NCI-H1105 (cell line): ENCODE data around the gene KRT13.
A peak's percentile ranks its signal among the peaks of the same experiment; 100 is the strongest.

ENCODE experiments used
- DNase-seq: peaks from one replicate; lab custom pipeline; 2025; lab: John Stamatoyannopoulos, UW

Gene KRT13

DNA sequence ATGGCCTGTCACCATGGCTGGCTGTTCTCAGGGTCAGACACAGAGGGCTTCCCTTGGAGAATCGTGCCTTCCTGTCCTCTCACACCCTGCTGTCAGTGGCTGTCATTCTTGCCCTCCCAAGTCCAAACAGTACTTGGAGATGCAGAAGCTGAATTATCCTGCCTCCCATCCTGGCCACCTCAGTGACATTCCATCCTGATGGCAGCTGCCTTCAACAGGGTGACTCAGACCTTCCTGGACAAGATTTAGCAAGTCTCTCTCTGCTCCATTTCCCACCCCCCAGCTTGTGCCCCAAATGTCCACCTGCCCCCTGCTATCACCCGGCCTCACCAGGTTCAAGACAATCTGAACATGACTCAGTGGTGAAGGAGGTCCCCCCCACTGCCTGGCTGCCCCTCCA is 10.9 kb downstream of the KRT13 start:
- no peak for DNase-seq

DNA sequence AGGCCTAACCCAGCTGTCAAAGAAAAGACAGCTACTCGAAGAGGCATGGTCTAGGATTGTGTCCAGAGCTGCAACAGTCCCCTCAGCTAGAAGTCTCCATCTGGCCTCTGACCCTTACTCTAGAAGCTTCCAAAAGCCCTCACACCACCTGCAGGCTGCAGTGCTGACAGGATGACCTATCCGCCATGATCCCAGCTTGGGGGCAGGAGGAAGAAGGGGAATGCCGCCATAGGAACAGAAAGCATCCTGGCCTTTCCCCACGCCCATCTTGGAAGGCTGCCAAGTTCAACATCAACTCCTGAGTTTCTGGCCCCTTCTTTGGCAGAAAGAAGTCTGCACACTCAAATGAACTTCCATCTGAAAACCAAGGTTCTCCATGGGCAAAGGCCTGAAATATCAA is 12.6 kb downstream of the KRT13 start:
- peak; percentile 70 for DNase-seq

DNA sequence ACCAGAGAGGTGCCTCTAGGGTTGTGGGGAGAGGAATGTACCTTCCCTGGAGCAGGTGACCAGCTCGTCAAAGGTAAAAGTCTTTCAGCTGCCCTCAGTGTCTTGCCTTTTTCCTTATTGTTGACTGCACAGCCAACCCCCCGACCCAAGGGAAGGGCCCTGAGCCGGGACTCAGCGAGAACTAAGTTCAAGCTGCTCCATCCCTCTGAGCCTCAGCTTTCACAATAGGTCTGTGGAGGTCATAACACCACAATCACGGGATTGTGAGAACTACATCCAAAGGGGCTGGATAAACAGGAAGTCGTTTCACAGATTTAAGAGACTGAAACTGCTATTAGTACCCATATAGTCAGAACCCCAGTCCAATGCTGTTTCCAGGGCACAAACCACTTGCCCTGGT is 13.1 kb downstream of the KRT13 start:
- DNase-seq = no peak

DNA sequence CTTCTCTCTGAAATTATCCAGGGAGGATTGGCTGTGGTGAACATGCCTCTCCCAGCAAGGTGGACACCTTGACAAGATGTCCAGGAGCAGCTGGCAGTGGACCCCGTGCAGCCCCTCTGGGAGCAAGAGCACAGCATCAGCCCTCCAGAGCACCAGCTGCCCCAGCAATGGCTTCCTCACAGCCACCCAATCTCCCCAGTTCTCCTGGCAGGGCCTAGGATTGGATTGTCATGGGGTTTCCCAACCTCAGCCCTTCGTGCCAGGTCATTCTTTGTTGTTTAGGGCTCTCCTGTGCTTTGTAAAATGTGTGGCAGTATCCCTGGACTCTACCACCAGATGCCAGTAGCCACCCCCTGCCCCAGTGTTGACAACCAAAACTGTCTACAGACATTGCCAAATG is 13.9 kb downstream of the KRT13 start:
- DNase-seq = no peak

DNA sequence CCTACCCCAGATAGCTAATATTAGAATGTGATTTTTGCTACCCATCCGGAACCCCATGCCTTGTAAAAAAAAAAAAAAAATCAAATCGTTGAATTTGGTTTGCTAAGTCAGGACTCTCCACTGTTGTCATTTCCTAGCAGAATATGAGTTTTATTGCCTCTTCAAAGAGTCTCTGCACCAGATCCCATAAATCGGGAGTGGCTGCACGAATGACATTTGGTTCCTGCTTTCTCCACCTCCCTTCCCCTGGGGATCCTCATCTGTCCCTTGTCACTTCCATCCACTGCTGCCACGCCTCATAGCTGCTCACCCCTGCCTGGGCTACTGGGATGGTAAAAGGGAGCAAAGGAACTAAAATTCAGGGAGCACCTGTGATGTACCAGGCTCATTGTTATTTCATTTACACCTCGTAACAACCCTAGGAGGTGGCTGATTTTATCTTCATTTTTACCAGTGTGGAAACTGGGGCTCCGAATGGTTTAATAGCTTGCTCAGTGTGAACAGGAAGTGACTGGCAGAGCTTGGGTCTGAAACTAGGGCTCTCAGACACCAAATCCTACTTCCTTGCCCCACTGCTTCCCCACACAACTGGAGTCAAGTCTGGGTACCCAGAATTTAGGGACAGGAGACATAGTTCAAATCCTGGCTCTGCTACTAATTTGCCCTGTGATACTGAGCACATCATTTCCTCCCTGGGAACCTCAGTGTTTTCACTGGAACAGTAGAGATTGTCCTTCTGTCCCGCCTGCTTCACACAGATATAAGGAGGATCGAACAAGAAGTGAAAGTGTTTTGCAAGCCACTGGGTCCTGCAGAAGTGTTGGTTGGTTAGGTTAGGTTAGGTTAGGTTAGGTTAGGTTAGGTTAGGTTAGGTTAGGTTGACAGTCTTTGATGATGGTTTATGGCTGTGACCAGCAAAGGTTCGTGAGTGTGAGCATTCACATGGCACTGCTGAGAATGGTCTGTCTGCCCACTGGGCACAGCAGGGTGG is 15.1 kb downstream of the KRT13 start:
- DNase-seq = no peak

DNA sequence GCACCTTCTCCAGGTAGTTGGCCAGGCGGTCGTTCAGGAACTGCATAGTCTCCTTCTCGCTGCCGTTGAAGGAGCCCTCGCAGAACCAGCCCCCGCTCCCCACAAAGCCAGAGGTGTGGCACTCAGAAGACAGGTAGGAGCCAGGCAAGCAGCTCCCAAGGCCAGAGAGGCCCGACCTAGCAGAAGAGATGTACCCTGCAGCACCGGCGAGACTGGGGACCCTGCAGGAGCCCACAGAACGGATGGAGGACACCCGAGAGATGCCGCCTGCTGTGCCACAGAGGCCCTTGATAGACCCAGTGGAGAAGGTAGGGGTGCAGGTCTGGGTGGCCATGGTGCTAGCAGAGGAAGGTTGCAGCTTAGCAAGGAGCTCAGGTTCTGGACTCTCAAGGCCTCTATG is 15.9 kb downstream of the KRT13 start, which contains the start of gene KRT36:
TSS of gene KRT36 (minus strand) at position 380 of the 400 bp plus-strand sequence. CDS start at position 334, 46 bp downstream.
- DNase-seq = no peak

DNA sequence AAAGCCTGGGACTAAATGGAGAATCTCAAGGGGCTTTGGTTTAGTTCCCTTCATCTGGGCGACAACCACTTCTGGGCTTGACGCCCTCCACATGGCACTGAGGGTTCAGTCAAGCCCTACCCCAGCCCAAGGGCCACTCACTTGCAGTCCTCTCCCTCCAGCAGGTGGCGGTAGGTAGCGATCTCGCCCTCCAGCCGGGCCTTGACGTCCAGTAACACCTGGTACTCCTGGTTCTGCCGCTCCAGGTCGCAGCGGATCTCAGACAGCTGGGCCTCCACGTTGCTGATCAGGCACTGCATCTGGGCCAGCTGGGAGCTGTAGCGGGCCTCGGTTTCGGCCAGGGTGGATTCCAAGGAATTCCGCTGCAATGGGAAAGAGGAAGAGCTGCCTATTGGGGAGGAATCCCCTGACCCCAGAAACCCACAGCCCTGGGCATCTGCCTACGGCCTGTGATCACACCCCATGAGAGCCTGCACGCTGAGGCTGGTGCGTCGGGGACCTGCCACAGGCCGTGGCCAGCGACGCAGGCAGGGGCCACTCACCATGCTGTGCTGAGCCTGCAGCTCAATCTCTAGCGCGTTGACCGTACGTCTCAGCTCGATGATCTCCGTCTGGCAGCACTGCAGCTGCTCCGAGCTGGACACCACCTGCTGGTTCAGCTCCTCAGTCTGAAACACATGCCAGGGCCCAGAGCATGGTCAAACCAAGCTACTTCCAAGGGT is 18.4 kb downstream of the KRT13 start:
- DNase-seq = no peak

DNA sequence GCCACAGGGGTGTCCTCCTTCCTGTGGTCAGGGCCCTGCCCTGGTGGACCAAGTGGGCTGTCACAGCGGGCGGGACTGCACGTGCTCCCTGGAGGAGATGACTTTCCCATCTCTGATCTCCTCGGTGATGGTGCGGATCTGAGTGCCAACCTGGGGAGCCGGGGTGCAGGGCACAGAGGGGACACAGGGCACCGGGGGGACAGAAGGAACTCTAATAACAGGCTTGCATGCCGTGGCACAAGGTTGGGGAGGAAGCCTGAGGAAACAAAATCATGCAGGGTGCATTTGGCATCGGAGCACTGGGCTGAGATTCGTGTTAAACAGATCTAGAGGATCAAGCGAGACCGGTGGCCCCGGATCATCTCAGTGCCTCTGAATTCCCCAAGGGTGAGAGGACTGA is 19.1 kb downstream of the KRT13 start:
- DNase-seq = no peak

DNA sequence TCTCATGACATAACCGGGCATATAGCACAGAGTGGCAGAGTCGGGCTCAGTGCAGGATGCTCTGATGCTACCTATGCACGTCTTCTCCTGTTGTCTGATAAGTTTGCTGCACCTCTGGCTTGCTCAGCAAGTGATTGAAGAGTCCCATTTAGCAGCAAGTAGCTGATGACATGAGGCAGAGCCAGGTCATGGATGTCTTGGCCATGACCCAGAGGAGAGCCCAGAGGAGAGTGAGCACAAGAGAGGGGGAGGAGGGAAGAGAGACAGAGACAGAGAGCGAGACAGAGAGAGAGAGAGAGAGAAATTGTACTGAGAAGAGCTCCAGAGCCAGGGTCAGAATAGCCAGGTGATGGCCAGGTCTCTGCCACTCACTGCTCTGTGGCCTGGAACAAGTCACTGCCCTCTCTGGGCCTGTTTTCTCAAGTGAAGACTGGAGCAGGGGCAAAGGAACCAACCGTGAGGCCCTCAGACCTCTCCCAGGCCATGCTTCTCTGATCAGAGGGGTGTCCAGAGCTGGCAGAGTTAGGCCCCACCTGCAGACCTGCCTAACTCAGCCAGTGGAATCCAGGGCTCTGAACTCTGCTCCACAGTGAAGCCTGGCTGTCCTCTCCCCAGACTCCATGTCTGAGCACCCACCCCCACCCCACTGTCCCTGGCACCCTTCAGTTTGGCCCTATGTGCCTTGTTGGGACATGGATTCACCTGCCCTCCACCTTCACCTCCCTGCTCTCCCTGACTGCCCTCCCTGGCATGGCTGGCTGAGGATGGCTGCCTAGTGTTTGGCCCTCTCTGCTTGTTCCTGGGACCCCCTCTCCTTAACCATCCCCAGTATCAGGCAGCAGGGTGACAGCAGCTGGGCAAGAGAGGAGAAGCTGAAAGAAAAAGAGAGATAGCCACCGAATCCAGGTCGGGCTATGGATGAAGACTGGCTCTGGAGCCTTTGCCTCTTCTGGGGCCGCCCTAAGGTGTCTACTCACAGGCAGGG is 20.2 kb downstream of the KRT13 start:
- no peak for DNase-seq

DNA sequence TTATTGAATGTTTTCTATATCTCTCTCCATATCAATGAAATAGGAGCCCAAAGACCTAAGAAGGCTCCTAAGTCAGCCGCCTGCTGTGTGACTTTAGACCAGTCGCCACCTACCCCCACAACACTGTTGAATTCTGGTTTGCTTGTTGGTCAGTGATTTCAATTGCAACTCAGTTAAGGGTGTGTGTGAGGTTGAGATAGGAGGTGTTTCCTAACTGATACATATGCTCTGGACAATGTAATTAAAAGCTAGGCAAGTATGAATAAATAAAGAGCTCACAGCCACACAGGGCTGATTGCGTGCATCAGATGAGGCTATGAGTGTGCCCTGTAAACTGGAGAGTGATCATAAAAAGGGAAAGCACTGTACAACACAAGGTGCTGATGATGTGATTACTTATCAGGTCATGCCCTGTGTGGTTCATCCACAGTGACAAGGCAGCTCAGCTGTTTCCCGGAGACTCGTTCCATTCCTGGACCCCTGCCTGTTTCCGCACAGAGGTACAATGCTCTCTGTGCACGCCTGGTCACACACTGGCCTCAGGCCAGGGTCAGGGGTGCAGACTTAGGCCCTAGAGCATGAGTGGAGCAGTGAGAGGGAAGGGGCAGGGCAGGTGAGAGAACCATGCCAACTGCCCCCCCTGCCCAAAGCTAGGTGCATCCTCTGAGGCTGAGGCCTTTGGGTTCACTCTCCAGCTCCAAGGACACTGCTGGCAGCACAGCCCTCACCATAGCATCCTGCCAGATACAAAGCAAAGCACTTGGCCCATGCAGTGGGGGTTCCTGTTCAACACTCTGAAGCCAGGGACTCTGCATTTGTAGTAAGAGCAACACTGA is 21.2 kb downstream of the KRT13 start:
- no peak for DNase-seq

DNA sequence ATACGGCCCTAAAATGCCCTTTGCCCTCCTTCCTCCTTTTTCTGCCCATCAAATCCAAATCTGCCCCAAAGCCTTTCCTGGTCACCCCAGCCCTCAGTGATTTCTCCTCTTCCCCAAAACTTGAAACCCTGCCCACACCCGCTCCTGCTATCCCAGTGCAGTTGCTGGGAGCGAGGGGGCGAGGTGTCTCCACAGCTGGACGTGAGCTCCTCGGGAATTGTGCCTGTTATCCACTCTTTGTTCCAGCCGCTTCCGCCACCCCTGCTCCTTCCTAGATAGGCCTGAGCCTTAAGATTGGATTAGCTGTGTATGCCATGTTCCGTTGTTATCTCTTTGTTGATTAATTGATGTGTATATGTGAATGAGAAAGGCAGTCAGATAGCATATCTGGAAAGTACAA is 21.9 kb downstream of the KRT13 start:
- no peak for DNase-seq

DNA sequence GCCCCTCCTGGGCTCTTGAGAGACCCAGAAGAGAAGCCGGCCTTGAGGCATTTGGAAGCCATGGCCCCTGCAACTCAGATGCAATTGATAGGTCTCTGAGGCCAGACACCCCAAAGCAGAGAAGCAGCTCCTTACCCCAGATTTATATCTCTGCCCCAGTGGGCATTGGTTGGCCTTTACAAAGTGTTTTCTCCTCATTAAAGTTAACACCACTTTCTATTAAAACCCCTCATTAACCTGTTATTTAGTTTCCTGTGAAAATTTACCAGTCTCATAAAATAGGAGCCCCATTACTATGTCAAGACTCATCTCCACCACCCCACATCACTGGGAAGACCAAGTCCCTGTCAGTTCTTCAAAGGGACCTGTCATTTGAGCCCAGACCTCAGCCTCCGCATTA is 24.4 kb downstream of the KRT13 start, which contains the start of gene KRT35:
TSS of gene KRT35 (minus strand) at position 116 of the 400 bp plus-strand sequence. CDS start at position 62, 54 bp downstream.
- DNase-seq = no peak

DNA sequence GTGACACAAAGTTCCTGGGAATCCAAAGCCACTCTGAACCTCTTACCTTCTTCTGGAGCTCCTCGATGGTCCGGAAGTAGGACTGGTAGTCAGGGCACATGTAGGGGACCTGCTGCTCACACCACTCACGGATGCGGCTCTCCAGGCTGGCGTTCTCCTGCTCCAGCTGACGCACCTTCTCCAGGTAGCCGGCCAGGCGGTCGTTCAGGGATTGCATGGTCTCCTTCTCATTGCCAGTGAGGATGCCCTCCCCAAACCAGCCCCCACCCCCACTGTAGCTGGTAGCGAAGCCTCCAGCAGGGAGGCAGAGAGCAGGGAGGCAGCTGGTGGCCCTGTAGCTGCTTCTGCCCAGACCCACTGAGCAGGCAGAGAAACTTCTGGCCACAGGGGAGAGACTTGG is 24.8 kb downstream of the KRT13 start:
- DNase-seq = no peak

DNA sequence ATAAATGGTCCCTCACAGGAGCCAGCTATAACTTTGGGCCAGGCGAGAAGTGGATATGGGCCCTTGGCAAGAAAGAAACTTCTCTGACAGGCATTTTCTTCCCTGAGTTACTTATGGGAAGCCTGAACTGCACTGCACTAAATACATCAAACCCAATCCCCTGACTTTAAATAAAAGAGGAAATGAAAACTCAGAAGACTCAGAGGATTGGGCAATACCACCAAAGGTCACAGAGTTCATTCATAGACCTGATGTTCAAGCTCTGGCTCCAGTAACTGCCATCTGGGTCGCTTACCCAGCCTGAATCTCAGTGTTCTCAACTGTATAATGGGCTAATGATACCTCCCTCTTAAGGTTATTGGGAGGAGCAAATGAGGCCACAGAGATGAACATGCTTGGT is 25.3 kb downstream of the KRT13 start:
- no peak for DNase-seq

DNA sequence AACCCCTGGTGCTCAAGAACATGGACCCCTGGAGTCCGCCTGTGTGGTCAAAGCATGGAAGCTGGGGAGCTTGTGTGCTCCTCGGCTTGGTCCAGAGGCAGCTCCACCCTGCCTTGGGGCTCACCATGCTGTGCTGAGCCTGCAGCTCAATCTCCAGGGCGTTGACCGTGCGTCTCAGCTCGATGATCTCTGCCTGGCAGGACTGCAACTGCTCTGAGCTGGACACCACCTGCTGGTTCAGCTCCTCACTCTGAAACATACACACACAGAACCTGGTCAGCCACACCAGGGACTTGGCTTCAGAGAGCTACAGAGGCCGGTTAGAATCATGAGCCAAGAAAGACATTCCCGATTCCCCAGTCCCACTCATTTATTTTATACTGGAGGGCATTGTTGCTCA is 27.2 kb downstream of the KRT13 start:
- DNase-seq = no peak

DNA sequence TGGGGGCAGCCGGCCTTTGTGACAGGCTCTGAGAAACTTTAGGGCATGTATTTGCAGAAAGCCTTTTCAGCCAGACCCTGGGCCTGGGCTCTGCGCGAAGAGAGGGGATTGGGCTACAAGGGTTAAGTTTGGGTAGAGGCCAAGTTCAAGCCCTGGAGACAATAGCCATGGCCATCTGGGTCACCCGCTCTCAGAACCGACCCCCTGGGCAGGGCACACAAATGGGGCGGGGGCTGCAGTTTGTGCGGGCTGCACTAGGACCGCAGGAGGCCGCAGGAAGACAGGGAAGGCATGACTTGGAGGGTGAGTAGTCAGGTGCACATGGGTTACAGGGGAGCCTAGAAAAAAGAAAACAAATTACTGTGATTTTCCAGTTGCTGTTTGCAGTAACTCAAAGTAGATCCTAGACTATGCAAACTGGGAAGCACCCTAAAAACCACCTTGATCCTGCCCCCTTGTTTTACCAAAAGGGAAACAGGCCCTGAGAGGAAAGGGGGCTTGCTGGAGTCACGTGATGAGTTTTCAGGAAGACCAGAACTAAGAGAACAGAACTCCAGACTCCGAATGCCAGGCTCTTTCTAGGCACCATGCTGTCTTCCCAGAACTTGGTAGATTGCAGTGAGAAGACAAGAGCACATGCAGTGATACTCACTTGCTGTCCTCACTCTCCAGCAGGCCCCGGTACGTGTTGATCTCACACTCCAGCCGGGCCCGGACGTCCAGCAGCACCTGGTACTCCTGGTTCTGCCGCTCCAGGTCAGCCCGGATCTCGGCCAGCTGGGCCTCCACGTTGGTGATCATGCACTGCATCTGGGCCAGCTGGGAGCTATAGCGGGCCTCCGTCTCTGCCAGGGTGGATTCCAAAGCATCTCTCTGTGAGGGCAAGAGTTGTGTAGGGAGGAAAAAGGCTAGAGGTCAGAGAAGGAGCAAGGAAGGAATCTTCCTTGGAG is 28.3 kb downstream of the KRT13 start:
- DNase-seq = no peak

DNA sequence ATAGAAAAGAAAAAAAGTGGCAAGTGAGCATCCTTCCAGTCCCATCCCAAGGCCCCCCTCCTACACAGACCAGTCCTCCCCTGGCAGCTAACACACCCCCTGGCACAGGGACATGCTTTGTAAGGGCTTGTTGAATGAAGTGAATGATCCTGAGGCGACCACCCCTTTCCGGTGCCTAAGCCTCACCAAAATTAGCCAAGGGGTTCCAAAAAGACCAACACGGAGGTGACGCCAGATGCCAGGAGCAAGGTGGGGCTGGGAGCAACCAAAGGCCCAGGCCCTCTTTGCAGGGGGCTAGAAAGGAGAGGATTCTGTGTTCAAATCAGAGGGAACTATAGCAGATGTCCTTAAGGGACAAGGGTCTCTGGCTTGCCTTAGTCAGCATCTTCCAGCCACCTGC is 30.0 kb downstream of the KRT13 start:
- DNase-seq = no peak

DNA sequence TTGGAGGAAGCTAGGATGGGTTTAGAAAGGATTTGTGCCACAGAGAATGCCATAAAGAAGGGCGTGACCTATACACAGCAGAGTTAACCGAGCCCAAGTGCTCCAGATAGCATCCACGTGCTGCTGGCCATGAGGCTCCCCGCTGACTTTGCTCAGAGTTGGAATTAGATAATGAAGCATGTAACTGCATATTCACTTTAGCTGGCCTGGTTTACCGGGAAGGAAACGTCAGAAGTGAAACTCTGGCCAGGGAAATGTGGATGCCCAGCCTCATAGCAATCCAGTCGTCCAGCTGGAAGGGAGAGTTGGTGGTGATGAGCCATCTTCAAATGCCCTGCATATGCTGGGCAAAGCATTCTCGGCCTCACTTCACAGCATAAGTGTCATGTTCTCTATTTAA is 30.5 kb downstream of the KRT13 start:
- no peak for DNase-seq

DNA sequence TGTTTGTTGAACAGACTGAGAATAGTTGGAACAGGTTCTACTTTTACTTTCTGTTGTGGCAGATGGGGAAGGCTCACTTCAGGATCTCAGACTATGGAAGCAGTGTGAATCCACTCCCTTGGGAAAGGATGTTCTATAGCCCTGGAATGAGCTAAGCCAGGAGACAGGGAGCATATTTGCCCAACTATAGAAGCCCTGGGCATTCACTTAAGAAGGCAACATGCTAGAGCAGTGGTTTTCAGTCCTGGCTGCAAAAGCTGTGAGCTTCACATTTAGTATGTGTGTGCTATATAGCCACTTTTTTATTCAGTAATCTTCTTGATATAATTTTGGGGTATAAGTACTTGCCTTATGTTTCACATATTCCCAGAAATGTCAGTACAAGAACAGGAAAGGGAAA is 37.1 kb downstream of the KRT13 start:
- DNase-seq = no peak

DNA sequence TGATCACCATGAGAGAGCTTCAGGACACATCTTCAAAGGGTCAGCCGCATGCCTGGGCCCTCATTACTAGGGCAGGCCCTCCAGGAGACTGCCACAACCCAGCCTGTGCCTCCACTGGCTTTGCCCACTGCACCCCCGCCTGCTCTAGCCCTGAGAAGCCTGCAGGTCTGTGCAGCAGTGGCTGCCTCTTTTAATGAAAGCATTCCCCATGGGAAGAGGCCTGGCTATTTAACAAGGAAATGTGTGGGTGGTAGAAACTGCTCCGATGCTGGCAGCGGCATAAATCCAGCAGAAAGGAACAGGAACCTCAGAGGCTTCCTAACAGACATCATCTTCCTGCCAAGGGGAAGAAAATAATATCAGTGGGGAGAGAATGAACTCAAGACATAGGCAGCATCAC is 37.9 kb downstream of the KRT13 start:
- no peak for DNase-seq
